NK-92 treated with Interleukin-12 subunit alpha and Interleukin-12 subunit beta, amount 100 ng/mL, for 24 hours (cell line): Measurements from ENCODE around the gene PSMB9.
"Not testable (repeated sequence)": the region's sequence is repeated elsewhere in the genome, so short reads cannot be mapped to it uniquely, and the experiment has no call there.

Source experiments
- DNase-seq: peaks from one replicate; lab custom pipeline; 2025; lab: John Stamatoyannopoulos, UW

PSMB9 gene

GRCh38 chr6:32853541-32854375 is at the start of gene PSMB9, which contains the start of gene TAP1:
Gene PSMB9 (plus strand): TSS chr6:32854192. CDS start chr6:32854230, 38 bp downstream.
Gene TAP1 (minus strand): TSS chr6:32853704. CDS start chr6:32853636, 68 bp downstream.
- peak; percentile 92 for DNase-seq

GRCh38 chr6:32805404-32805803 is 48.6 kb upstream of the PSMB9 start:
- not testable (repeated sequence) for DNase-seq

GRCh38 chr6:32807020-32807580 is 46.9 kb upstream of the PSMB9 start:
- DNase-seq: no peak

- no peak for DNase-seq
Observed at GRCh38 chr6:32809171-32809570, 44.8 kb upstream of the PSMB9 start.

- no peak for DNase-seq
Observed at GRCh38 chr6:32814145-32814544, 39.8 kb upstream of the PSMB9 start.

- DNase-seq: no peak
Observed at GRCh38 chr6:32815115-32815514, 38.9 kb upstream of the PSMB9 start.

- no peak for DNase-seq
Observed at GRCh38 chr6:32815996-32816395, 38.0 kb upstream of the PSMB9 start.

- no peak for DNase-seq
Observed at GRCh38 chr6:32816746-32817204, 37.2 kb upstream of the PSMB9 start, which contains the start of gene HLA-DOB. Gene HLA-DOB (minus strand): TSS chr6:32817002. CDS start chr6:32816951, 51 bp downstream.

GRCh38 chr6:32818867-32819266 is 35.1 kb upstream of the PSMB9 start:
- DNase-seq: no peak

GRCh38 chr6:32819729-32820128 is 34.3 kb upstream of the PSMB9 start:
- no peak for DNase-seq

- DNase-seq: no peak
Observed at GRCh38 chr6:32825966-32826365, 28.0 kb upstream of the PSMB9 start.

- DNase-seq: no peak
Observed at GRCh38 chr6:32827025-32827424, 27.0 kb upstream of the PSMB9 start.

GRCh38 chr6:32829495-32829894 is 24.5 kb upstream of the PSMB9 start:
- no peak for DNase-seq

- no peak for DNase-seq
Observed at GRCh38 chr6:32830017-32830416, 24.0 kb upstream of the PSMB9 start.

GRCh38 chr6:32830936-32831335 is 23.1 kb upstream of the PSMB9 start:
- DNase-seq: no peak

- DNase-seq: no peak
Observed at GRCh38 chr6:32832535-32832934, 21.5 kb upstream of the PSMB9 start.

GRCh38 chr6:32833664-32834063 is 20.3 kb upstream of the PSMB9 start:
- DNase-seq: no peak

GRCh38 chr6:32835167-32835893 is 18.7 kb upstream of the PSMB9 start:
- no peak for DNase-seq

GRCh38 chr6:32836873-32837272 is 17.1 kb upstream of the PSMB9 start:
- no peak for DNase-seq

GRCh38 chr6:32837651-32838113 is 16.3 kb upstream of the PSMB9 start:
- DNase-seq: no peak

GRCh38 chr6:32838114-32838958 is 15.7 kb upstream of the PSMB9 start, which contains the start of gene TAP2:
Gene TAP2 (minus strand): TSS chr6:32838739. CDS start chr6:32838233, 506 bp downstream.
- peak; percentile 91 for DNase-seq
